Ovary (tissue), 3 donors: ENCODE data around the gene CSAG3.
"Not testable (repeated sequence)": the region's sequence is repeated elsewhere in the genome, so short reads cannot be mapped to it uniquely, and the experiment has no call there.

ENCODE experiments used
- EP300 ChIP-seq: sonication (generic); formaldehyde crosslinking; IDR thresholded peaks from one replicate; pipeline ENCODE4 v1.6.1; 2017; ENCODE audit warnings: antibody characterized with exemption
- POLR2A ChIP-seq: fragments of 450-650 bp; IDR thresholded peaks from one replicate; pipeline ENCODE4 v1.6.1; 2017; ENCODE audit warnings: antibody characterized with exemption, mild to moderate bottlenecking, moderate library complexity
- TF ChIP-seq, protein P1 (sequence below), 3 donors: fragments of 450-650 bp in 2 of 3; fragments of 200-600 bp in 1 of 3; IDR thresholded peaks; one replicate each; pipeline versions ENCODE4 v1.5.1 to v1.8.0; 2016 to 2022; ENCODE audit warnings: antibody characterized with exemption in 3 of 3, mild to moderate bottlenecking in 1 of 3
- donor health status: DM: no; HTN: no; CAD: no.

DNA sequence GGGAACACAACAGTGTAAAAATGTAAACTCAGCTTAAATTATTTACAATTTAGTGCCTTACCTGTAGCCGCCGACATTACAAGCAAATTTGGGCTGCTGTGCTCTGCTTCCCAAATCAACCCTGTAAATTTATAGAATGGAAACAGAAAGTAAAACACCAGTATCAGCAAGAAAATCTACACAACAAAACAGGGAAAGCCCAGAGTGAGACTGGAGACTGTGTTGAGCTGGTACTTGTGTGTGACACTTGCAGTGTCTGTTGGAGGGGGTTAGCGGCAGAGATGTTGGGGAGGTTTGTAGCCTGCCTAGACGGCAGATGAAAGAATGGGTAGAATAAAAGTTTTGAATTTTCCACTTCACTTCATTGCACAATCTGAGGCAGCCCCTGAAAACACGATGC is 45.8 kb upstream of the CSAG3 start:
- not testable (repeated sequence) for TF ChIP-seq POLR2A, EP300
- TF ChIP-seq, protein P1, sequence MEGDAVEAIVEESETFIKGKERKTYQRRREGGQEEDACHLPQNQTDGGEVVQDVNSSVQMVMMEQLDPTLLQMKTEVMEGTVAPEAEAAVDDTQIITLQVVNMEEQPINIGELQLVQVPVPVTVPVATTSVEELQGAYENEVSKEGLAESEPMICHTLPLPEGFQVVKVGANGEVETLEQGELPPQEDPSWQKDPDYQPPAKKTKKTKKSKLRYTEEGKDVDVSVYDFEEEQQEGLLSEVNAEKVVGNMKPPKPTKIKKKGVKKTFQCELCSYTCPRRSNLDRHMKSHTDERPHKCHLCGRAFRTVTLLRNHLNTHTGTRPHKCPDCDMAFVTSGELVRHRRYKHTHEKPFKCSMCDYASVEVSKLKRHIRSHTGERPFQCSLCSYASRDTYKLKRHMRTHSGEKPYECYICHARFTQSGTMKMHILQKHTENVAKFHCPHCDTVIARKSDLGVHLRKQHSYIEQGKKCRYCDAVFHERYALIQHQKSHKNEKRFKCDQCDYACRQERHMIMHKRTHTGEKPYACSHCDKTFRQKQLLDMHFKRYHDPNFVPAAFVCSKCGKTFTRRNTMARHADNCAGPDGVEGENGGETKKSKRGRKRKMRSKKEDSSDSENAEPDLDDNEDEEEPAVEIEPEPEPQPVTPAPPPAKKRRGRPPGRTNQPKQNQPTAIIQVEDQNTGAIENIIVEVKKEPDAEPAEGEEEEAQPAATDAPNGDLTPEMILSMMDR (IDR thresholded peaks at IDR 0.05) = not testable (repeated sequence)
